Measurements from ENCODE around the gene OR6K2.

The OR6K2 gene

DNA sequence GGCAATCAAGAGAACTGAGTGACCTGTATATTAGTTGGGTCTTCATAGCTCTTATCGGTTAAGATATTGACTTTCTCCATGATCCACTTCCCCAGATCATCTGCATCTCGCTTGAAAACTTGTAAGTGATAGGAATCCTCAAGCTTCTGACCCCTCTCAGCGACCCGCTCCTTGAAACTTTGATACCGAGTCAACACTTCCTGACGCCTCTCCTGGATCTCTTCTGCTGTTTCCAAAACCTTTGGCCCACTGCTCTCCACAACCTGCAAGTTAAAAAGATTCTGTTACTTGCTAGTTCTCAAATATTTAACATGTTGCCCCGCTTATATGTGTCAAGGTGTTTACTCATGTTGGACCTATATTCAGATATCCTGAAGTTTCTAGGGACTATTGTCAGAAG is 15.4 kb downstream of the OR6K2 start:
- no peak for DNase-seq

DNA sequence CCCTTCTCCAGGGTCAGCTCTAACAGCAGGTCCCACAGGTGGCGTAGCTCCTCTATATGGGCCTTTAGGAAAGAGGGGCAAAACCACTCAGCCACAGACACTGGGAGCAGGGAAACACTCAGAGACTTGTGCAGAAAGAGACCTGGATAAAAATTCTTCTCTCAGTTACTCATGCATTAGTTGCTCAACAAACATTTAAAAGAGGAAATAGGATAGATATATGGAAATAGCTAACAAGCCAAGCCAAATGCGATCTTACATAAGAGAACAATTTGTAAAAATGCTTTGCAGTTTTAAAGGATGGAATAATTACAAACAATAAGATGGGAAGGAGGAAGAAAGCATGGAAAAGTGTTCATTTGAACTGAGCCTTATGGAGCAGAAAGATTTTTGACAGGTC is 18.8 kb downstream of the OR6K2 start:
- no peak for DNase-seq

DNA sequence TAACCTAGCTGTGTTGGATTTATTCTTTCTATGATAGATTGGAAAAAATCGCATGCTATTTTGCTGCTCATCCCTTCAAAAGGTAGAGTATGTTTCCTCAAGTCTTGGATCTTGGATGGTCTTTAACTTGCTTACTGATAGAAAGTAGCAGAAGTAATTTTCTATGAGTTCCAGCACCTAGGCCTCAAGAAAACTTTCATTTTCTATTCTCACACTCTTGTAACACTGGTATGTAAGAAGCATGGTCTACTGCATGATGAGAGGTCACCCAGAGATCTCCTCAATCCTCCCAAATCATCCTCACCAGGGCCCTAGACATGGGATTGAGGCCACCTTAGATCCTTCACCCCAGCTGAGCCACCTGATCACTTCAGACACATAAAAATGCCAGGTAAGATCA is 21.2 kb downstream of the OR6K2 start:
- no peak for DNase-seq

DNA sequence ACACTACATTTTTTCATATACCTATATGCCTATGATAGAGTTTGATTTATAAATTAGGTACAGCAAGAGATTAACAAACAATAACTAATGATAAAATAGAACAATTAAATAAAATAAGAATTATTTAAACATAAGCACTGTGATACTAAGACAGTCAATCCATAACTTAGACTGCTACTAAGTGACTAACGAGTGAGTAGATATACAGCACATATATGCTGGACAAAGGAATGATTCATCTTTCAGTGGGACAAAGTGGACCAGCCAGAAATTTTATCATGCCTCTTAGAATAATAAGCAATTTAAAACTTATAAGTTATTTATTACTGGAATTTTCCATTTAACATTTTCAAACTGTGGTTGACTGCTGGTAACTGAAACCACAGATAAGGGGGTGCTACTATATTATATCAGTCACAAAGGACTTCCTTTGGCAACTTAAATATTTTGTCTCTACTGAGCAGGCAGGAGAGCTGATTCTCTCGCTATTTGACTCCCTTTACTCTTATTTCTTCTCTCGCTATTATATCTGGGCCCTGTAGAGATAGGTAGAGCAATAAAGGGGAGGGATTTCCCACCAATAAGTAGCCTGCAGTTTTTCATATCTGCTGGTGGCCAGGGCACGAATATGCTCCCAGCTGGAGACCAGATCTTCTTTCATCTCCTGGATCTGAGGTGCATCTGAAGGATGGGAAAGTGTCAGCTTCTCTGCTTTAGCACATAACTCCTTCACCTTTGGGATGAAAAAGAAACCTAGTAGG is 24.7 kb downstream of the OR6K2 start:
- DNase-seq, result no peak

DNA sequence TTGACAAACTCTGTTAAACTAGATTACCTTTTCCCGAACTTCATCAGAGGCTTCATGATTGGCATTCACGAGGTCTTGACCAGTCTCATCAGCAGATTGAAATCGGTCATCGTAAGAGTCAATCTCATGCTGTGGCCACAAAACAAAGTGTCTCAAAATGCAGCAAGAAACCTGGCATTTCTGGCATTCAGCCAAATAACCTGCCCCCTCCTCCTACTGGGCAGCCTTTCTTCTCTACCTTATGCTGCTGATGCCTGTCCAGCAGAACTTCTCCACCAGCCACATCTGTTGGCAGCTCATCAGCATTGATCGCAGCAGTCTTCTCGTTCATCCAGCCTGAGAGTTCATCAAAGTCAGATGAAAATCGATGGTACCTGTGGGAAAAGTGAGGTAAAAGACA is 26.1 kb downstream of the OR6K2 start:
- no peak for DNase-seq

DNA sequence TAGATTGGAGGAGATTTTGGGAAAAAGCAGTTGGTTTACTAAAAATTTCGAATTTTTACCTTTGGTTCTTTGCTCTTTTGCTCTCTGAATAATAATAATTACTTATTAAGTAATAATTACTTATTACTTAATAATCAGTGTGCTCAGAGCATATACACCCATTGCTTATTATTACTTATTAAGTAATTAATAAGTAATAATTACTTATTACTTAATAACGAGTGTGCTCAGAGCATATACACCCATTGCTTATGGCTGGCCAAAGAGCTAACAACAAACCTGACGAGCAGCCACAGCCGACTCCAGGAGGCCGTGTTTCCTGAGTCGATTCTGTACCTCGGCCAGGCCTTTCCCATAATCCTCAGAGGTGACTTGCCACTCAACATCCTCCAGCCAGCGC is 34.4 kb downstream of the OR6K2 start:
- DNase-seq, result no peak

DNA sequence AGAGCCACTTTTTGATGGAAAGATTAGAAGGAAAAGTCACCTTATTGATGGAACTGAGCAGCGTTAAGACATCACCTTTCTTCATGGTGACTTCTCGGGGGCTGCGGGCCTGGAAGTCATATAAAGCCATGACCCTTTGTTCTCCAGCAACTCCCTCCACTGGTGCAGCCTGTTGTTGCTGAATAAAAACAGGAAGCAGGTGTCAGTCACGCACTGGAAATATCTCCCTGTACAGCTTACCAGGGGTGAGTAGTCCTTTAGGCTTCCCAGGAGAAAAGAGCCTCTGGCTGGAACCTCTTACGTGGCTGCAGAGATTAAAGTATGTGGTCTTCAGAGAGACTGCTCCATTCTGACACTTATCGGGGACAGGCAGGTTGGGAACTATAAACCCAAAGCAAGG is 45.9 kb downstream of the OR6K2 start:
- DNase-seq, result no peak

DNA sequence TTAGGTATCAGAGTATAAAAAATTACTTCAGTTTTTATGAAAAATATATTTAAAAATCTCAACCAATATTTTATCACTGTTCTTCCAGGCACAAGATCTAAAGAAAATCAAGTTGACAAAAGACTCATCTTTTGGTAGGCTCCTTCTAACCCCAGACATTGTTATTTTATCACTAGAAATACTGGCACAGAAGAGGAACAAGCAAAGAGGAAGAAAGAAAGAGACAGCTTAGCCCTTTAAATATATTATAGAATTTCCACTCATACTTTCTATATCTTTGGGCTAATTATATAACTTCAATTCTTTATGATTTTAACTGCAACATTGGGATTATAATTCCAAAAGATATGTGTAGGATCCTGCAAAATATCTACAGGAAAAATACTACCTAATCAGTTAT is 46.4 kb downstream of the OR6K2 start:
- no peak for DNase-seq

DNA sequence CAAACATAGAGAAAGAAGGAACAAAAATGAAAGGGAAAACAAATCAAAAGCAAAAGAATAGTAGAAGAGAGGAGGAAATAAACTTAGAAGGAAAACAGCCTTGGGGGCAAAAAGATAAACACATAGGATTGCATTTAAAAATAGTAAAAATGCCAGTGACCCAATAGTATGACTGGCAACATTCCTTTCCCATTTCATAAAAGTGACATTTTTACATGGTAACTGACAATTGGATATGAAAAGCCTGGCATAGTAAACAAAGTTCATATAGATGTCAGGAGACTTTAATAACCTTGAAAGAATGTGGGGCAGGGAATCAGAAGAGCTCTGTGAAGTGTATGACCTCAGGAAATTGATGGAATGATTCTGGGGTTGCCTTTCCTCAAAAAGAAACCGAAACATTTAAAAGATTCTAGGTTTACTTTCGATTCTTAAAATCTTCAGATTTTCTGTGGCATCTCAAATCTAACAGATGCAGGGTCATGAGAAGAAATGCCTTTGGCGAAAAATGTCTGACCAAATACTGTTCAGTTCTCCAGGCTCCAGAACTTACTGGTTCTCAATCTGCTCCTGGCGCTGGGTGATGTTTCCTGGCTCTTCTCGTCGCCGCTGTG is 47.6 kb downstream of the OR6K2 start:
- no peak for DNase-seq
